PC-9 (cell line): ENCODE results near the gene UNC119B. TPM values are rescaled to one million over a fixed set of nuclear protein-coding genes. Genes with fewer than 3 reads are reported as not detected.

Experiments
- BruUV-seq: library from RNA; stranded (reverse); fragments of 400-500 nt; replicated peaks from 2 replicates; lab custom pipeline; 2021; lab: Mats Ljungman, UMichigan
- CTCF ChIA-PET: fragments of 300-600 bp; sonication (Branson Sonifier 250); formaldehyde crosslinking; loops from one replicate; lab custom pipeline; 2022; ENCODE audit warnings: antibody characterized with exemption; lab: Charles Lee
- POLR2A ChIA-PET: fragments of 300-600 bp; sonication (Branson Sonifier 250); formaldehyde crosslinking; loops from one replicate; lab custom pipeline; 2022; ENCODE audit warnings: antibody characterized with exemption; ENCODE audit not compliant: unreplicated experiment; lab: Charles Lee
- DNase-seq, 2 experiments: peaks; one replicate each; pipeline versions ENCODE4 v3.0.0 to v3.0.0-alpha.2; 2015 to 2022; ENCODE audit warnings: mixed read lengths in 1 of 2
- H2AFZ ChIP-seq: fragments of 200-600 bp; sonication (generic); 2 replicates; pipeline ENCODE4 v1.8.1; 2017; ENCODE audit warnings: antibody characterized with exemption
- H3F3A ChIP-seq: fragments of 200-600 bp; sonication (generic); 2 replicates; pipeline ENCODE4 v1.8.1; 2017; ENCODE audit warnings: antibody characterized with exemption, mild to moderate bottlenecking, low read depth; ENCODE audit not compliant: insufficient read depth
- H3K27ac ChIP-seq: fragments of 200-600 bp; sonication (generic); 2 replicates; pipeline ENCODE4 v1.6.1; 2016; ENCODE audit warnings: mixed run types
- H3K27me3 ChIP-seq: fragments of 200-600 bp; sonication (generic); 2 replicates; pipeline ENCODE4 v1.6.1; 2016; ENCODE audit warnings: low read depth, mixed run types; ENCODE audit not compliant: insufficient read depth
- H3K36me3 ChIP-seq: fragments of 200-600 bp; sonication (generic); 2 replicates; pipeline ENCODE4 v1.6.1; 2016; ENCODE audit warnings: low read depth, mixed run types
- H3K4me1 ChIP-seq: fragments of 200-600 bp; sonication (generic); replicated peaks from 2 replicates; pipeline ENCODE4 v1.6.1; 2016; ENCODE audit warnings: mixed run types; ENCODE audit not compliant: insufficient read depth
- H3K4me2 ChIP-seq: fragments of 200-600 bp; sonication (generic); 2 replicates; pipeline ENCODE4 v1.6.1; 2017; ENCODE audit warnings: mixed run types
- H3K4me3 ChIP-seq: fragments of 200-600 bp; sonication (generic); 2 replicates; pipeline ENCODE4 v1.6.1; 2016; ENCODE audit warnings: mixed run types
- H3K79me2 ChIP-seq: fragments of 200-600 bp; sonication (generic); 2 replicates; pipeline ENCODE4 v1.6.1; 2017; ENCODE audit warnings: low read depth, mixed run types
- H3K9me2 ChIP-seq: fragments of 200-600 bp; sonication (generic); 2 replicates; pipeline ENCODE4 v1.8.1; 2017; ENCODE audit warnings: mild to moderate bottlenecking; ENCODE audit not compliant: insufficient read depth
- H3K9me3 ChIP-seq: fragments of 200-600 bp; sonication (generic); 2 replicates; pipeline ENCODE4 v1.8.1; 2016; ENCODE audit warnings: low read depth; ENCODE audit not compliant: insufficient read depth
- H4K20me1 ChIP-seq: fragments of 200-600 bp; sonication (generic); 2 replicates; pipeline ENCODE4 v1.8.1; 2017; ENCODE audit not compliant: insufficient read depth
- CTCF ChIP-seq: fragments of 200-600 bp; sonication (generic); conservative IDR thresholded peaks from 2 replicates; pipeline ENCODE4 v1.6.1; 2017; ENCODE audit warnings: mixed run types, antibody characterized with exemption, mild to moderate bottlenecking, moderate library complexity
- EZH2 ChIP-seq: fragments of 200-600 bp; sonication (generic); IDR thresholded peaks from 2 replicates; pipeline ENCODE4 v1.8.0; 2017; ENCODE audit warnings: antibody characterized with exemption, low read depth
- intact Hi-C: fragments of 100-400 bp; cut with micrococcal nuclease; formaldehyde crosslinking; loops from one replicate; pipeline ENCODE4 v1.10.0; 2022; ENCODE audit not compliant: unreplicated experiment
- total RNA-seq: library from RNA; stranded (reverse); gene quantifications from 2 replicates; pipeline ENCODE4 v1.2.3, GENCODE V29; 2021

UNC119B gene
- total RNA-seq, 1 experiment from 2014 or later: 25.9 TPM

DNA sequence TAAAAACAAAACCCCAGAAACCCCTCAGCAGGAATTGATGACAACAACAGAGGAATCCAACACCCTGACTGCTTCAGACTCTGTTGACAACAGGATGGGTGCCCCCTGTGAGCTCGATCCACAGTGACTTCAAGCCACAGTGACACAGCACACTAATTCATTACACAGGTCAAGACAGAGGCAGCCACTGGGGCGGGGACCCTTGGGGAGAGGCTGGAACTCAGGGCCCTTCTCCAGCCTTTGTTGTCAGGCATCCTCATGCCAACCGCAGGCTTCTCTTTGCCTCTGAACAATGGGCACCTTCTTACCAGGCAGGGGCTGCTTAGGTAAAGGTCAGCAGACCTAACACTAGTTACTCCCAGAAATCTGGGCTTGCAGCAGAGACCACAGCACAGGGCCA is 53.0 kb downstream of the UNC119B start:
- Histone ChIP-seq H3K36me3 (no peaks in the 10 kb centered on the region), H4K20me1 (no peaks in the 10 kb centered on the region), H3K27me3 (no peaks in the 10 kb centered on the region), H3K4me1 (no peaks in the 10 kb centered on the region), H3F3A (no peaks in the 10 kb centered on the region), H3K9me2 (no peaks in the 10 kb centered on the region), H3K4me2 (no peak overlapping the region), H3K27ac (no peak overlapping the region), H3K79me2 (no peaks in the 10 kb centered on the region), H2AFZ (no peak overlapping the region), H3K9me3 (no peaks in the 10 kb centered on the region), H3K4me3 (no peak overlapping the region)
- no TSS peak for BruUV-seq
- ChIA-PET CTCF (no interaction called here), POLR2A (no interaction called here)
- intact Hi-C loops: no loop called here
- no peak for DNase-seq
- no peak for TF ChIP-seq EZH2
- TF ChIP-seq CTCF: no peak

DNA sequence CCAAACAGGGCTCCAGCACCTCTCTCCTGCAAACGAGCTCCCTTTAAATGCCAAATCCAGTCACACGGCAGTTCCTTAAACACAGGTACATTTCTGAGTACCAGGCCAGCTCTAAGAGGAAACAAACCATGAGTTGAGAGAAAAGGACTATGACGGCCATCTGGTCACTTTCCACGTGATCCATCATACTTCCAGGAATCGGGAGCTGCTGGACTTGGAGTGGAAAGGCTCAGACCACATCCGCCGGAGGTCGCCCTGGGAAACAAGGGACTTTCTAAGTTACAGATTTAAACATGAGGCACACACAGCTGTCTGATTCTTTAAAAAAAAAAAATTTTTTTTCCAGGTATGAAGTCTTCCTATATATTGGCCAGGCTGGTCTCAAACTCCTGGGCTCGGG is 54.6 kb downstream of the UNC119B start:
- no peaks in the 10 kb centered on the region for H4K20me1 ChIP-seq
- intact Hi-C loops: no loop called here
- CTCF ChIA-PET: no interaction called here
- no TSS peak for BruUV-seq
- H3K4me3 ChIP-seq: no peak overlapping the region
- TF ChIP-seq EZH2 (no peak), CTCF (no peak)
- H3K27ac ChIP-seq: no peak overlapping the region
- no peaks in the 10 kb centered on the region for H3K36me3 ChIP-seq
- no peaks in the 10 kb centered on the region for H3F3A ChIP-seq
- POLR2A ChIA-PET: no interaction called here
- H3K4me2 ChIP-seq: no peak overlapping the region
- H3K9me2 ChIP-seq: no peaks in the 10 kb centered on the region
- DNase-seq: no peak
- H3K9me3 ChIP-seq: no peaks in the 10 kb centered on the region
- no peaks in the 10 kb centered on the region for H3K79me2 ChIP-seq
- no peaks in the 10 kb centered on the region for H3K4me1 ChIP-seq
- H2AFZ ChIP-seq: no peak overlapping the region
- H3K27me3 ChIP-seq: no peaks in the 10 kb centered on the region

GRCh38 chr12:120766566-120766965 is 56.3 kb downstream of the UNC119B start:
- H3K79me2 ChIP-seq: no peaks in the 10 kb centered on the region

More at GRCh38 chr12:120766566-120766965, 56.3 kb downstream of the UNC119B start:
- Histone ChIP-seq H3K4me3 (no peak overlapping the region), H3K4me2 (no peak overlapping the region), H3K4me1 (no peaks in the 10 kb centered on the region), H3K9me2 (no peaks in the 10 kb centered on the region), H3K27me3 (no peaks in the 10 kb centered on the region), H4K20me1 (no peaks in the 10 kb centered on the region), H3K36me3 (no peaks in the 10 kb centered on the region), H3K27ac (no peak overlapping the region), H3F3A (no peaks in the 10 kb centered on the region), H2AFZ (no peak overlapping the region), H3K9me3 (no peaks in the 10 kb centered on the region)
- no peak for TF ChIP-seq EZH2
- TF ChIP-seq CTCF: no peak
- no peak for DNase-seq
- no TSS peak for BruUV-seq
- CTCF ChIA-PET: no interaction called here
- intact Hi-C loops: no loop called here
- POLR2A ChIA-PET: no interaction called here
